ENCODE measurements around the gene DNAI7.

The DNAI7 gene

GRCh38 chr12:25102402-25102801 lies 92.6 kb downstream of the DNAI7 start:
- in situ Hi-C loops (cut with MboI; ENCODE audit: low sequenced_read_pairs) = no loop called here

GRCh38 chr12:25101092-25101445 lies 93.9 kb downstream of the DNAI7 start:
- in situ Hi-C loops (cut with MboI; ENCODE audit: low sequenced_read_pairs) = no loop called here

- in situ Hi-C loops (cut with MboI; ENCODE audit: low sequenced_read_pairs) = no loop called here
Measured at GRCh38 chr12:25100194-25101091, 94.5 kb downstream of the DNAI7 start.

- in situ Hi-C loops (cut with MboI; ENCODE audit: low sequenced_read_pairs) = no loop called here
Measured at GRCh38 chr12:25099010-25099409, 96.0 kb downstream of the DNAI7 start.

GRCh38 chr12:25089738-25090137 lies 105.2 kb downstream of the DNAI7 start:
- in situ Hi-C loops (cut with MboI; ENCODE audit: low sequenced_read_pairs) = no loop called here

GRCh38 chr12:25087596-25087995 lies 107.4 kb downstream of the DNAI7 start:
- in situ Hi-C loops (cut with MboI; ENCODE audit: low sequenced_read_pairs) = no loop called here

- in situ Hi-C loops (cut with MboI; ENCODE audit: low sequenced_read_pairs) = no loop called here
Measured at GRCh38 chr12:25084816-25085215, 110.1 kb downstream of the DNAI7 start.

GRCh38 chr12:25083211-25083610 lies 111.7 kb downstream of the DNAI7 start:
- in situ Hi-C loops (cut with MboI; ENCODE audit: low sequenced_read_pairs) = no loop called here

- in situ Hi-C loops (cut with MboI; ENCODE audit: low sequenced_read_pairs) = no loop called here
Measured at GRCh38 chr12:25082628-25083027, 112.3 kb downstream of the DNAI7 start.

- in situ Hi-C loops (cut with MboI; ENCODE audit: low sequenced_read_pairs) = no loop called here
Measured at GRCh38 chr12:25079393-25079792, 115.6 kb downstream of the DNAI7 start.

- in situ Hi-C loops (cut with MboI; ENCODE audit: low sequenced_read_pairs) = no loop called here
Measured at GRCh38 chr12:25074954-25075353, 120.0 kb downstream of the DNAI7 start.

GRCh38 chr12:25074113-25074512 lies 120.8 kb downstream of the DNAI7 start:
- in situ Hi-C loops (cut with MboI; ENCODE audit: low sequenced_read_pairs) = no loop called here

- in situ Hi-C loops (cut with MboI; ENCODE audit: low sequenced_read_pairs) = no loop called here
Measured at GRCh38 chr12:25072906-25073650, 121.9 kb downstream of the DNAI7 start.

GRCh38 chr12:25071366-25071765 lies 123.6 kb downstream of the DNAI7 start:
- in situ Hi-C loops (cut with MboI; ENCODE audit: low sequenced_read_pairs) = no loop called here

- in situ Hi-C loops (cut with MboI; ENCODE audit: low sequenced_read_pairs) = no loop called here
Measured at GRCh38 chr12:25069224-25069623, 125.7 kb downstream of the DNAI7 start.

- in situ Hi-C loops (cut with MboI; ENCODE audit: low sequenced_read_pairs) = no loop called here
Measured at GRCh38 chr12:25065035-25065434, 129.9 kb downstream of the DNAI7 start.

GRCh38 chr12:25063873-25064628 lies 130.9 kb downstream of the DNAI7 start:
- in situ Hi-C loops (cut with MboI; ENCODE audit: low sequenced_read_pairs) = no loop called here

GRCh38 chr12:25058658-25059058 lies 136.3 kb downstream of the DNAI7 start:
- in situ Hi-C loops (cut with MboI; ENCODE audit: low sequenced_read_pairs) = no loop called here

Measured in hTERT RPE-1 (cell line).